Activated T-cell treated with anti-CD3 and anti-CD28 coated beads, Interleukin-2, amount 50 U/mL, for 48 hours (primary cell): Measurements from ENCODE around the gene AIFM1.
A peak's percentile ranks its signal among the peaks of the same experiment; 100 is the strongest.

Source experiments
- DNase-seq, 2 experiments: peaks; one replicate each; pipeline ENCODE4 v3.0.0-alpha.2; 2020

AIFM1 gene

DNA sequence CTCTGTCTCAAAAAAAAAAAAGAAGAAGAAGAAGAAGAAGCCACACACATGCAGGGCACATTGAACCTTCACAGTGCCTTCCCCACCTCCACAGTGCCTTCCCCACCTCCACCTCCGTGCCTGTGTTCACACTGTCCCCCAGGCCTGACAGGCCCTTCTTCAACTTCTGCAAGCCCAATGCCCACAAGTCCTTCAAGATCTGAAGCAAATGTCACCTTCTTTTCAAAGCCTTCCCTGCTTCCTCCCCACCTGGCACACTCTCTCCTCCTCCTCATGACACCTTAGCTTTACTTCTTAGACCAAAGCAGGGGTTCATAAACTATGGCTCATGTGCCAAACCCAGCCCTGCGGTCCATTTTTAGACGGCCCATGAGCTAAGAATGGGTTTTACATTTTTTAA, 75.3 kb downstream of the AIFM1 start:
- no peak for DNase-seq

DNA sequence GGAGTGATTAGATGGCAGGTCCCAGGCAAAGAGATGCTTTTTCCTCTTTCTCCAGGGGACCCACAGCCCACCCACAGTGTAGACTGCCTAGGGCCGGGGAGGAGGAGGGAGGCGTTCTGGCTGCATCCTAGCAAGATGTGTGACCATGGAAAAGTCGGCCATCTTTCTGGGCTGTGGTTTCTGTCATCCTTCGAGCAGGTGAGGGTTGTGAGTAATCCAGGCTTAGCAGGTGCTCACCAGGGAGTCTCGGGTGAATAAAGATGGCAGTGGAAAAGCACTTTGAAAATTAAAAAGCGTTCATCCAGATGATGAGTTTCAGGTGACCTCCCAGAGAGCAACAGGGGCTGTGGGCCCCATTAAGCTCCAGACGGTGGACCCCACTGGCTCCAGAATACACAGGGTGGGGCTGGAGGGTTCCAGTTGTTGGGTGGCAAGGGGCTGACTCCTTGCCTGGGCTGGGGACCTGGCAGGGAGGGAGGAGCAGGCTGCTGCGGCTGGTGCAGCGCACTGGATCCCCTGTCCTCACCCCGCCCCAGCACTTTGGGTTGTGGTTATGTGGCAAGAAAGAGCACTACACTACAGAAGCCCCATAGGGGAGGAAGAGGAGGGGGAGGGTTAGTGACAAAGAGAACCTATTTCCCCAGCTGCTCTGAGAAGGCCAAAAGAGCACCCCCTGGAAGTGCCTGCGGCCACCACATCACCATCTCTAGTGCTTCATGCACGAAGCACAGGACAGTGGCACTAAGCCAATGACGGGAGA, 79.0 kb downstream of the AIFM1 start:
- DNase-seq: peak; percentile 76

DNA sequence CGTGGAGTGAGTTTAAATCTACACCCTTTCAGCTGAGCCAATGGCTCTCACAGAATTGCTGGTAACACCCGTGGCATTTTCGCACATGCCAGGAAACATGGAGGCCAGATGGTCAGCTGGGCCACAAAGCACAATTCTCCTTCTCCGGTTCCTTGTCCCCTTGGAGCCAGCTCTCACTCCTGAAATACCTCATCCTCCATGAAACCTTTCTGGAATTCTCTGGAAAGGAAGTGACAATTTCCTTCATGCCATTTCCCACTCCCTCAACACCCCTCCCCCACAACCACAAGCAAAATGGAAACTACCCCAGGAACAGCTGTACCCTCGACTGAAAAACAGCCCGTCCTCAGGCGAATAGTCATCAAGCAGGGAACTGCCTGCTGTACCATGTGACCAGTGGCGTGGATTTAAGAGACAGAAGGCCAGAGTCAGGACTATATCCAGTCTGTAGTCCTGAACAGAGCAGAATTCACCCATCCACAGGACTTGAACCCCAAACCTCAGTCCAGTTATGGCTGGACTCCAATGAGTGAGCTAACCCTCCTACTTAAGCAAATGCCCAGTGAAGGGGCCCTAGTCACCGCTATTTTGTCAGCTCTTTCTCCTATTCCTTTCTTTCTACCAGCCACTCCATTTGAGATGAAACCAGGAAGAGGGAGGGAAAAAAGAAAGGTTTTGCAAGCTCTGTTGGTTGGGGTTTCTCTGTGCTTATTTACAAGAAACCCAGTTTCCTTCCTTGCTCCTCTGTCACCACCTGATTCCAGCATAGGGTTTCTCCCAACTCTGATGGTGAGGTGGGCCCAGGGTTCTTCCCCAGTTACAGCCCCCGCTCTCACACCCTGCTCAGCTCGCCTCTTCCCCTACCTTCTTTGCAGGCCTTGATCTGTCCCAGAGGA, 79.8 kb downstream of the AIFM1 start:
- peak in 1 of 2 experiments; percentile 32 for DNase-seq

DNA sequence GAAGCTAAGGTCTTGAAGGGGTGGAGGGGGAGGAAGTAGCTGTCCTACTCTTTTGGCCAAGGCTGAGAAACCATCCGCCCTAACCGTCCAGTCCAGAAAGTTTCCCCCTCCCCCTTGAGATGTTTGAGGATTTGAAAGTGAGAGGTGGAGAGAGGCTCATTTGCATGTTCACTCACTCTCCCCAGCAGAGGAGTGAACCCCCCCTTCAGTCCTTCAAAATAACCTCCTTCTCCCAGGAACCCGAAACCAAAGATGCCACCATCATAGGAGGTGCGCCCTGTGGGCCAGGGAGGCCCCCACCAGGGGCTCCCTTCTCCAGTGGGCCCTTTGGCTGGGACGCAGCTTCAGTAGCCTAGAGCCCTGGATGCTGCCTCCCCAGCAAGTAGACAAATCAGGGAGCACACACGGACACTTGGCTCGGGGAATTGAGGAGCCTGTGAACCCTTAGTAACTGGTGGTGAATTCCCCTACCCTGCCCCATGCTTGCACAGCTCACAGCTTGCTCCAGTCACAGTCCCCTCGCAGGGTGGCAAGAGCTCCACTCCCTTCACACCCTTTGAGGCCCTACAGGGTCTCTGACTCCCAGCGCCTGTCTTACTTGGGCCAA, 80.9 kb downstream of the AIFM1 start:
- DNase-seq: peak; percentile 53 to 54

DNA sequence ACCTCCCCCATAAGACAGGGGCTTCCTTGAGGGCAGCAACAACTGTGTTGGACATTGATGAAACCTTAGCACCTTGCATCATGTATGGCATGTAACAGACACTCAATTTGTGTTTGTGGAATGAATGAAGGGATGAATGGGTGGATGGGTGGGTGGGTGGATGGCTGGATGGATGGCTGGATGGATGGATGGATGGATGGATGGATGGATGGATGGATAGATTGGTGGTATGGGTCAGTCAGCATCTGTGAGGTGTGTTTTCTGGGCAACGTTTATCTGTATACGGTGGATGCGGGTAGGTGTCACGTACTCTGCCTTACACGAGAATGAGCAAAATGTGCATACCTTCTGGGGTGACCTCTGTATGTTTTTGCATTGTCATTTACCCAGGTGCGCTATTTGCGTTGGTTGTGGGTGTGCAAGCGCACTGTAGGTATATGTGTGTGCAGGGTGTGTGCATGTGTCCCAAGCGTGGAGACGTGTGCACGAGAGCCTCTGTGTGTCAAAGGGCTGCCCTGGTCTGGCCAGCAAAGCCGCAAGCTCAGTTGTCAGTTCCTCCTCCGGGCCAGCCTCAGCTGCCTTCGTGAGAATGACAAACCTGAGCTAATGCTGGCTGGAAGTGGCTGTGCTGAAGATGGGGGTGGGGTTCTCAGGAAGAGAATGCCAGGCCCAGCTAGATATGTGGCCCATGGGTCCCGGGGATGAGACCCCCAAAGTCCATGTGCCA, 81.8 kb downstream of the AIFM1 start:
- DNase-seq: peak in 1 of 2 experiments; percentile 43

DNA sequence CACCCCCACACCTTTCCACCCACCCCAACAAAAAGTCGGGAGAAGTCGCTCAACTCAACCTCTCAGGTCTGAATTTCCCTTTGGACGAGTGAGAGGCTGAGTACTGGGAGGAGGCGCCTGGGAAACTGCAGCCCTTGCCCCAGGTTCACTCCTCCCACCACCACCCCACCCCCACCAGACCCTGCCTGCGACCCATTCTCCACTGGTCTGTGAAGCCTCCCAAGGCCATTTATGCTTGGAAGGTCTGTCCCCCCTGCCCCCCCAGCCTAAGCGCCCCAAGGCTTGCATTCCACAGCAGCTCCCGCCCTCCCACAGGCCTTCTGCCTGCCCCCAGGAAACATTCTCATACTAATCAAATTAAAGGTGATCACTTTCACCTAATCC, 82.5 kb downstream of the AIFM1 start:
- no peak for DNase-seq

DNA sequence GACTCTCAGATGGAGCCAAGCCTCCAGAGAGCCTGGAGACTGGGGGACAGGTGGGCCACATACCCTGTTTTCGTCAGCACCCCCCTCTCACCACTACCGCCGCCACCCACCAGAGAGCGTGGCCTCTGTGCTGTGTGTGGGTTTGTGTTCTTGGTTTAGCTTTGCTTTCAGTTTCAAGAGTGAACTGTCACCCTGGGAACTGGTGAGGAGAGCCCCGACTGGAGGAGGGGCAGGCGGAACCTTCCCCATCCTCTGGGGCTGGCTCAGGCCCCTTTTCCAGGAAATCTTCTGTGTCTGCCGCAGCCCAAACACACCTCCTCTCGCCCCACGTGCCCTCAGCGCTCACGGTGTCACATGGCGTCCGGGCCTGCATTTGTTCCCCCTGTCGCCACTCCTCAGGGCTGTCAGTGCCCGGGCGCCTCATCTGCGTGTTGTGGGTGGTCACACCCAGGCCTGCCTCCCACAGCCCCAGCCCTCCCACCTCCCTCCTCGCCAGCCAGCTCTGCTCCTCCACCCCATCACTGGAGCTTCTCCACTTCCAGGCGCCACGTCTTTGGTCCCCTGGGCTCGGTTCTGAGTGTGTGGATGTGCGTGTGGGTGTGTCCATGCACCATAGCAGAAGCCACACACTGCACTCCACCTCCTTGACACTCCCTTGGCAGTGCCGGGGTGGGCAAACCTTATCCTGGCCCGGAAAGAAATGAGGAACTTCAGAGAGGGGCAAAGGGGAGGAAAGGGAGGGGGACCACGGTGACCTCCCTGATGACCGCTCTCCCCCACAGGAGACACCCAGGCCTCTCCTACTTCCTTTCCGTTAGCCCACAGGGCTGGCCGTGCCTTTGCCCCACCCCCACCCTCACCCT, 83.2 kb downstream of the AIFM1 start:
- DNase-seq: peak; percentile 81 to 84

DNA sequence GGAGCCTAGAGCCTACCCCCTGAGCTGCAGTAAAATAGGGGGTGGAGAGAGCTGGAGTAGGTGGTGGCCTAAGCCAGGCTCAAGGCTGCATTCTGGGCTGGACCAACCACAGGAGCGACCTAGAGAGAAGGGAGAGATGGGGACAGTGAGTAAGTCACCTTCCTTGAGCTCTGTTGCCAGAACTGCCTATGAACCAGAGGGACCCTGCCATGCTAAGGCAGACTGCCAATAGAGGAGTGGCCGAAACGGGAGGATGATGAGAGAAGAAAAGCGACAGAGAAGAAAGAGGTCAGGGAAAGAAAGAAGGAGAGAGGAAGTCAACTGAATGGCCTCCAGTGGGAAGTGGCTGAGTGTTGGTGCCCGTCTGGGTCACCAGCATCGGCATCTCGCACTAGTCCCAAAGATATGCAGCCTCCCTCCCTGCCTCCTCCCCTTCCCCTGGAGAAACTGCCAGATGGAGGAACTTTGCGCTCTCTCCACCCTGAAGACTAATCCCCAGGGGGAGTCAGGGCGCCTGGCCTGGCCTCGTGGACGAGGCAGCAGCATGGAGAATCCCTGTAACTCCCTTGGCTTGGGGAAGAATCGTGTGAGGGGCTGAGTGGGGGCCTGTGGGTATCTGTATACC, 84.1 kb downstream of the AIFM1 start:
- DNase-seq: no peak

DNA sequence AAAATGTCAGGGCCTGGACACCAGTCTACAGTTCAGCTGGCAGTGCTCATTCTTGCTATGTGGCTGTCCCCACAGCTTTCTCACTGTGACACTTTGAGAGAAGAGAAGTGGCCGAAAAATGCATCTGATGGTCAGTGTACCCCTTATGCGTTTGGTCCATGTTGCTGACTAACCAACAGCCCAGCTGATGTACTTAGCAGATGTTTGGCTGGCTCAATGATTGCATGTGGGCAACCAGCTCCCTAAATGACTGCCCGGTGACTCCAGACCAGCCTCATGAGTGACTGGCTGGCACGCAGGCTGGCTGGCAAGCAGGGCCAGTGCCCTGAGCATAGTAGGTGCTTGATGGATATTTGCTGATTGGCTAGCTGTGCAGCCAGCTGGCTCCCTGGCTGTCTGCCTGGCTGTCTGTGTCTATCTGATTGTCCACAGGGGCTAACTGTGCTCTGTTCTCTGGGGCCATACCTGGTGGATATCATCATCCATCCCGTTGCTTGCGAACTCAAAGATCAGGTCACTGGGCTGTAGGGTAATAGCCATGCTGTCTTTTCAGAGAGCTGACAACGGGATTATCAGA, 84.8 kb downstream of the AIFM1 start:
- DNase-seq: no peak

DNA sequence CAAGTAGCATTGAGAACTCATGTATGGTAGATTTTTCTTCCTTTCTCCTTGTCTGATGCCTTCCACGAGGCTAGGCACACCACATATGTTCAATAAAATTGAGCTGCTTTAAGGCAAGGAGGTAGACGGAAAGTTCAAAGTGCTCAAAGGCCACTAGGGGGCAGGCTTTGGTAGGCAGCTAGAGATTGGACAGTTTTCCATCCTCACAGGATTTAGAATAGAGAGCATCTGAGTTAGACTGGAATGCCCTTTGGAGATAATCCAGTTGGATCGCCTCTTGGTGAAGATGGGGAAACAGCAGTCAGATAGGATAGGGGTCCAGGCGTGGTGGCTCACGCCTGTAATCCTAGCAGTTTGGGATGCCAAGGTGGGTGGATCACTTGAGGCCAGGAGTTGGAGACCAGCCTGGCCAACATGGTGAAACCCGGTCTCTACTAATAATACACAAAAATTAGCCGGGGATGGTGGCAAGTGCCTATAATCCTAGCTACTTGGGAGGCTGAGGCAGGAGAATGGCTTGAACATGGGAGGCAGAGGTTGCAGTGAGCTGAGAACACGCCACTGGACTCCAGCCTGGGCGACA, 85.7 kb downstream of the AIFM1 start:
- DNase-seq: peak; percentile 69 to 72
